Fibroblast of villous mesenchyme (primary cell): ENCODE data around the gene CPOX. TPM values are rescaled to one million over a fixed set of nuclear protein-coding genes. Genes with fewer than 3 reads are reported as not detected.
A peak's percentile ranks its signal among the peaks of the same experiment; 100 is the strongest.

Source experiments
- DNase-seq: peaks from one replicate; pipeline ENCODE4 v3.0.0-alpha.2; 2010; ENCODE audit warnings: low read depth
- H3K4me3 ChIP-seq: 2 replicates; pipeline ENCODE4 v1.5.1; 2011; ENCODE audit warnings: low read depth, mild to moderate bottlenecking, low read length
- CTCF ChIP-seq: IDR thresholded peaks from 2 replicates; pipeline ENCODE4 v1.5.1; 2012; ENCODE audit warnings: low read depth, mild to moderate bottlenecking, low read length; ENCODE audit not compliant: insufficient read depth
- total RNA-seq: library from RNA; depleted of rRNA; stranded (reverse); fragments of >200 nt; gene quantifications from 2 replicates; pipeline ENCODE4 v1.2.3, GENCODE V29; 2012

The CPOX gene
- total RNA-seq, 1 donor: 27.2 TPM

DNA sequence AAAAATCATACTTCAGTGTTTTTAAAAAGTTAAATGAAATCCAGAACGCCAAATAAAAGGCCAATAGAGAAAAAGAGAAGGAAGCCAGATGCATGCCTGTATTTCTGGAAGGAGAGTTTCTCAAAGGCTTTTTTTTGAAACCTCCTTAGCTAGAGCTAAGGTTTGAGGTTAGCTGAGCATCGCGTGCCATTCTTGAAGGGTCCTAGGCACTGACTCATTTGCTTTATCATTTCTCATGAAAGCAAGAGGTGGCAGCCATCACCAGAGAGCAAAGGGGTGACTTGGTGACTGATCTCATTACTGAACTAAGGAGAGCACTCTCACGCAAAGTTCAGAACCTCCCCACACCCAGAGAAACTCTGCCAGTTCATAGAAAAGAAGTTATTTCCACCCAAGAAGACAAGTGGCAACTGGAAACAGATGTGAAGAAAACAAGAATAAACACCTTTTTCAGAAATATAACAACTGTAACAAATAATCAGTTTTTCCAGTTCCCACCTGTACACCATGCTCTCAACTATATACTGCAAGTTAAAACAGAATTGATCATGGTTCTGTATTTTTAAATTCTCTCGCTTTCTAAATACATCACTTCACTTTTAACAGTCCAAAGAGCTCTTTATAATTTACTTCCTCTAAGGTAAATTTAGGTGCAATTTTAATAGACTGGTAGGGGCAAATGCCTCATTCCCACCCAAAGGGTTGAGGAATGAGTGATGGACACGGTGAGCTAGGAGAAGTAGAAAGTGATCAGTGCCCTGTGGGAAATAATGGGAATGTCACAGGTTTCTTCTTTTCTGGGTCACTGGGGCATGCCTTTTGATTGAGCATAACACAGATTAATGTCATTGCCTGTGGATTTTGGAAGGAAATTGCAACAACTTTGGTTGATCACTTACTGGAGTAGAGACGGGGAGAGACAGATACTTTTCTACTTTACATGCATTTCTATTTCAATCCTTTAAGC is 37.0 kb downstream of the CPOX start:
- DNase-seq: peak; percentile 38
- no peak for TF ChIP-seq CTCF
- no peak overlapping the region for H3K4me3 ChIP-seq

GRCh38 chr3:98555025-98555379 is 38.4 kb downstream of the CPOX start:
- no peak for TF ChIP-seq CTCF
- H3K4me3 ChIP-seq: no peak overlapping the region
- DNase-seq: no peak

DNA sequence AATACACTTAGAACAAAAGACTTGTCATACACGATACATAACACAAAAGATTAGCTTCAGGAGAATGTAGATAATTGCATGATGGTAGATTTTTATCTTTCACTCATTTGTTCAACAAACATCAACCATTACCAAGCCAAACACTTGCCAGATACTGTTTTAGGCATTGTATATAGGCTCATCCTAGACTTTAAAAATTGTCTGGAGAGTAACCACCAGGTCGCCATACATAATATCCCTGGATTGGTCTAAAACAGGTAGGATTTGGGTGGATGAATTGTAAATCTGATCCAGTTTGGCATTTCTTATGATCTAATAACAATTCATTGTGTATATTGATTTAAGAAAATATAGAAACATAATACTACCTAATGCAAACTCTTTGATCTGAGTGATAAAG is 38.8 kb downstream of the CPOX start:
- H3K4me3 ChIP-seq: no peak overlapping the region
- TF ChIP-seq CTCF: no peak
- no peak for DNase-seq

DNA sequence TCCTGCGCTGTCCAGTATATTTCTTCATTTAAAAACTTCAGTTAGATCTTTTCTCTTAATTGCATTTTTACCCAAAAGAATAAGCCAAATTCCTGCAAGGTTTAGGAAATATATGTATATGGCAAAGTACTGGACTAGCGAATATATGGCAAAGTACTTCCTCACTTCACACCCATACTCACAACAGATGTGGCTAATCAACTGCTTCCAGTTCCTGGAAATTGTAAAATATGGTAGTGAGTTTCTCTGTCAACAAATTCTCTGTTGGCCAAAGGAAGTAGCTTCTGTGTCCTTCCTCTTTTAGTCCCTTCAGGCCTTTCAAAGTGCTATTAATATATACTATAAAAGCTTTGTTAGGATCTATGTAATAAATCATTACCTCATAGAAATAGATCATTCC is 39.7 kb downstream of the CPOX start:
- TF ChIP-seq CTCF: no peak
- H3K4me3 ChIP-seq: no peak overlapping the region
- no peak for DNase-seq

GRCh38 chr3:98553021-98553563 is 40.3 kb downstream of the CPOX start:
- DNase-seq: no peak
- TF ChIP-seq CTCF: no peak
- no peak overlapping the region for H3K4me3 ChIP-seq

DNA sequence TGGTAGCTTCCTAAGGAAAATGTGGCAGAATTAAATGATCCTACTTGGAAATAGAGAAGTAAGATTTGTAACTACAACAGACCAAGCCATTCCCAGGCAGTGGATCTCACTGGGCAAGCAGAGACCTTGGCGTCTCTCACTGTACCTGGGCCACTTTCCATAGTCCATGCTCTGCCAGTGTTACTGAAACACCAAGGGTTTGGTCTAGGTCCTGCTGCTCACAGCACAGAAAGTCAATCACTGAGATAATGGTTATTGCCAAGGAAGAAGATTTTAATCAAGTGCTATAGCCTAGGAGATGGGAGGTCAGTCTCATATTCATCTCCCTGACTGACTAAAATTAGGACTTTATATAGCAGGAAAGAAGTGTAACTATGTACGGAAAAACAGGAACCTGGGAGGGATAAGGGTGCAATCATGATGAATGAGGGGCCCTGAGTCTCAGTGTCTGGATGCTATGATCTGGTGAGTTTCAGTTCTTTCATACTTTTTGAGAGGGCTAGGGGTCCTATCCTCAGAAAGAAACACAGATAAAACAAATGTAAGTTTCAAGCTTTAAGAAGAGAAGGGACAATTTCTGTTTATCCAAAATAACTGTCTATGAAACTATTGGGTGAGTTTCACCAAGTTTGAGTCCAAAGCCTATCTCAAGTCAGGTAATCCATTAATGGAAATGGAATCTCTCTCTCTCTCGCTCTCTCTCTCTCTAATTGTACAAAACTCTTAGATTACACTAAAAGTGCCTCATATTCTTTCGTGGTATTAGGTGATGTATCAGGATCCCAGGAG is 41.0 kb downstream of the CPOX start:
- no peak overlapping the region for H3K4me3 ChIP-seq
- no peak for DNase-seq
- no peak for TF ChIP-seq CTCF
